GM18517 (cell line): Measurements from ENCODE around the gene COA1.
A peak's percentile ranks its signal among the peaks of the same experiment; 100 is the strongest.
"Not testable (repeated sequence)": the region's sequence is repeated elsewhere in the genome, so short reads cannot be mapped to it uniquely, and the experiment has no call there.

Source experiments
- ATAC-seq: cut with Tn5 transposase; IDR thresholded peaks from one replicate; pipeline ENCODE4 v1.9.1; 2021; ENCODE audit warnings: mild to moderate bottlenecking, moderate library complexity; ENCODE audit not compliant: unreplicated experiment

Gene COA1

DNA sequence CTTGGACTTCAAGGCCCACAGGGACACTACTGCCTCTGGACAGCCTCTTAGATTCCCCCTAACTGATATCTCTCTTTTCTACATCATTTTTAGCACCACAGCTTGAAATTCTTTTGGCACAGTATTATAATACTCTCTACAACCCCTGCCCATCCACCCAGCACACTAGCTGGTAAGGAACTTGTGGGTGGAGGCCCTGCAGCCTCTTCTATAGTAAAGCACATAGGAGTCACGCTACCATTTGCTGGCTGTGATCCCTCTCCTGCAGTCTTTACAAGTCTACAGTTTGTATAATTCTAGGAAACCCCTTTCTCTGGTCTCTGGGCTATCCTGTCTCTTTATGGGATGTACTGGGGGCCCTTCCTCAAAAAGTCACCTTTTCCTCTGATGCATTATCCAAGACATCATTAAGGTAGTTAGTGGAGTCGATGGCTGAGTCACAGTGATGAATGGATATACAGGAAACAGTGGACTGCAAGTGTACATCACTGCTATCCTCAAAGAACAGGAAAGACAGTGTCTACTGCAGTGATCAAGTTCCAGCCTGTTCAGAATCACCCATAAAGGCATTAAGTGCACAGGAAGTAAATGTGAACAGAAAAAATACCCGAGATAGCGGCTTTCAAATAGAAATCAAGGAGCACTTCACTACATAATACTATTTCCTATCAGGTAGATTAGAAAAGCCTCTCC is 92.1 kb downstream of the COA1 start:
- no peak for ATAC-seq

DNA sequence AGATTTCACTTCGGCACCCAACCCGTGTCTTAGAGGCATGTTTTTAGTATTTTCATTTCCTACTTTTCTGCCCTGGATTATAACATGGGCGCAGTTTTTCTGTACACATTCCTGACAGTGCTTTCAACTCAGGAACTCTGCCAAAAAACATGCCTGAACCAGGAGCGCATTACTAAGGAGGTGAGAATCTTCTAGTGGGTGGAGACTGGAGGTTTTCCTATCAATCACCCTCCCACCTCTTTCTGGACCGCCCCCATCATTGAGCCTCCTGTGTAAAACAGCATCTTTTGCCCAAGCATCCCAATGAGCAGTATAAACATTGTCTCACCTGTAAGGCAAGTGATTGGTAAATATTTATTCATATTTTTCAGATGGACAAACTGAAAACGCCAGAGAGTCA is 93.2 kb downstream of the COA1 start:
- ATAC-seq, result no peak

DNA sequence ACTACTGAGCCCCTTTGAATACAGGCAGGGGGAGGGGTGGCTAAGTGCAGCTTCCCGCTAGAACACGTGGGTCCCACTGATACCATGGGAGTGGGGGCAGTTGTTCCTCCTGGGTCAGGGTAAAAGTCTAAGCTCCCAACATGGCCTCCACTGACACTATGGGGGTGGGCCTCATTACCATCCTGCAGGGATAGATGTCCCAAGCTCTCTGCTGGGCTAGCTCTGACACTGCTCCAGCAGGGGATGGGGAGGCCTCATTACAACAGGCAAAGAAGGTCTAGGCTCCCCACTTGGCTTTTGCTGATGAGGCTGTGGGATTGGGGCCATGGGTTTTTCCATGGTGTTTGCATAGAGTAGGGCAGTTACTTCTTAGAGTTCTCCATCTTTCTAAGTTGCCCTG is 94.9 kb downstream of the COA1 start:
- ATAC-seq, result no peak

DNA sequence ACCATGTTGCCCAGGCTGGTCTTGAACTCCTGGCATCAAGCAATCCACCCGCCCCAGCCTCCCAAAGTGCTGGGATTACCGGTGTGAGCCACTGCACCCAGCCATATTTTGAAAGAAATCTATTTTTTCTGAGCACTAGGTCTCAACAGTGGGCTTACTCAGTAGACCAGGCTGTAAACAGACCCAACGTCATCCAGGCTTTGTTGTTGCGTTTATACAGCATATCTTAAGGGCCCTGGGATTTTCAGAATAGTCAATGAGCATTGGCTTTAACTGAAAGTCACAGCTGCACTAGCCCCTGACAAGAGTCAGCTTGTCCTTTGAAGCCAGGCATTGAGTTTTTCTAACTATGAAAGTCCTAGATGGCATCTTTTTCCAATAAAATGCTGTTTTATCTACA is 96.6 kb downstream of the COA1 start:
- ATAC-seq, result no peak

DNA sequence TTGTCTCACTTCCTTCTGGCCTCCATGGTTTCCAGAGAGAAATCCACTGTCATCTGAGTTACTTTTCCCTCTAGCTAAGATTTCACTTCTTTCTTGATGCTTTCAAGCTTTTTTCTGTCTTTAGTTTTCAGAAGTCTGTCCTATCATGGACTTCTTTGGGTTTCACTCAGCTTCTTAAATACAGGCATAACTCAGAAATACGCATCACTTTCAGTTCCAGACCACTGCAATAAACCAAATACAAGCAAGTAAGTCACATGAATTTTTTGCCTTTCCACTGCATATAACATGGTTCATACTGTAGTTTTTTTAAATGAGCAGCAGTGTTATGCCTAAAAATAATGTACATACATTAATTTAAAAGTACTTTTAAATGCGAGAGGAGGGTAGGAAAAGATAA is 97.8 kb downstream of the COA1 start:
- no peak for ATAC-seq

DNA sequence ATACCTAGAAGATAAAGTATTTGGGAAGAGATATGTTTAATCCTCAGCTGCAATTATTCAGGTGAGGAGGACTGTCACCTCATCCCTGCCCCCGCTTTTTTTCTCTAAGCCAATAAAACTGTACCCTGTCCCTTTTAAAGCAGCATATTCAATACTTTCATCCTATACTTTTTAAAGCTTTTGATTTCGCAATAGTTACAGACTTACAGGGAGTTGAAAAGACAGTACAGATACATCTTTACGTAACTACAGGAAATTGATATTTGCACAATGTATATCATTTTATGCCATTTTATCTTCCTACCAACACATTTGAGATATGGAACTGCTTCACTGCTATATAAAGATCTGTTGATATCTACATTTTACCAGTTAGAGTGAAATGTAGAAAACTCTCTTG is 98.8 kb downstream of the COA1 start:
- no peak for ATAC-seq

DNA sequence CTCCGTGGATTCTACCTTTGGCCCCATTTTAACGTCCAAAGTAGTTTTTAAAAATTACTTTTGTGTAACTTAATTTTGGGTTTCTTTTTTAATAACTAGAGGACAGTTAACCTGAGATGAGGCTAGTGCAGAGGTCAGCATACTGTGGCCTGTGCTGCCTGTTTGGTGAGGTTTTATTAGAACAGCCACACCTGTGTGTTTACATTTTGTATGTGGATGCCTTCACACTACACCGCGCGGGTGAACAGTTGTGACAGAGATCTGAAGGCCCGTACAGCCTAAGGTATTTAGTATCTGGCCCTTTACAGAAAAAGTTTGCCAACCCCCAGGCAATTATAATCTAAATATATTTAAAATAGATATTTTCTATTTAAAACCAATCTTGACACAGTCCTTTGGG is 99.5 kb downstream of the COA1 start:
- ATAC-seq, result no peak

DNA sequence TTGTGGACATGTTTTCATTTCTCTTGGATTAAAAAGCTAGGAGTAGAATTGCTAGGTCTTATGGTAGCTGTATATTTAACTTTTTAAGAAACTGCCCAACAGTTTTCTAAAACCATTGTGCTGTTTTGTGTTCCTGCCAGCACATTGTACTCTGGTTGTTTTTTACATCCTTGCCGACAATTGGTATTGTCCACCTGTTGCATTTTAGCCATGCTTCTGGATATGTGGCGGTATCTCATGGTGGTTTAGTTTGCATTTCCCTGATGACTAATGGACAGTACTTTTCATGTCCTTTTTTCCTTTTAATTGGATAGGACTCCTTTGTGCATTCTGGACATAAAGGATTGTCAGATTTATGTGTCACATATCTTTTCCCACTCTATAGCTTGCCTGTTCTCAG is 100.9 kb downstream of the COA1 start:
- no peak for ATAC-seq

DNA sequence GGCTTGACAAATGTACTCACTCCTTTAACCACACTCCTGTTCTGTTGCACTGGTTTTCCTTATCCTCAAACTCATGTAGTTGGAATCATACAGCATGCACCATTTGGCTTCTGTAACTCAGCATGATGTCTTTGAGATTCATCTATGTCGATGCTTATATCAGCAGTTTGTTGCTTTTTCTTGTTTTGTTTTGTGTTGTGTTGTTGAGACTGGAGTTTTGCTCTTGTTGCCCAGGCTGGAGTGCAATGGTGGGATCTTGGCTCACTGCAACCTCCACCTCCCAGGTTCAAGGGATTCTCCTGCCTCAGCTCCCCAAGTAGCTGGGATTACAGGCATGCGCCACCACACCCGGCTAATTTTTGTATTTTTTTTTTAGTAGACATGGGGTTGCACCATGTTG is 101.5 kb downstream of the COA1 start:
- not testable (repeated sequence) for ATAC-seq

DNA sequence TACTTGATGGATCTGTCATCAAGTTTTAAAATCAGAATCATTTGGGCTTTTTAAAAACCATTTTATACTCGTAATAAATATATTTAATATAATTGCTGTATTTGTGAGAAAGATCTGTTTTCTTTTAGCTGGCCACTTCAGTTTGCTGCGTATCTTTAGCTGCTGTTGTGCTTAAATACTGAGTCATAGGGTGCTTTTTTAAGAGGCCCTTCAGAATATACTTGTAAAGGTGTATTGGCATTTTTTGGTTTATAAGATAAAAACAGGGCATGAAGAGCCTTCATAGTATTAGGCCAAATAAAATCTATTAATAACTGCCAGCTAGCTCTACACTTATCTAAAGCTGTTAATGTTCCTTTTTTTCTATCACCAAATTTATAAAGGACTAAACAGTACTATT is 102.6 kb downstream of the COA1 start:
- ATAC-seq, result no peak

DNA sequence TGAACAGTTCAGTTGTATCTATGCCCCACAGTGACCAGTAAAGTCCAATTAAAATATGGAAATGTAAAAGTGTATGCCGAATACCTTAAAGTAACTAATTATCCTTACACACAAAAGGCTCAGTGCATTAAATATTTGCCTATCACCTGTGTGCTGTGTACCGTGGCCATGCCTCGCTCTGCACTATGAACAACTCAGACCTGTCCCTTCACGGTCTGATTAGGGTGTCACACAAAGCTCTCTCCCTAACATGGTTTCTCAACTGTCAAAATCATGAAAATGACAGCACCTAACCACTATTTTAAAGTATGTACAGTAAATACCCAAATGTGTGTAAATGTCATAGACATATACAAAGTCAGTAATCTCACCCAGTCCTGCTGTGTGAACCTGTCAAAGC is 103.3 kb downstream of the COA1 start:
- no peak for ATAC-seq

DNA sequence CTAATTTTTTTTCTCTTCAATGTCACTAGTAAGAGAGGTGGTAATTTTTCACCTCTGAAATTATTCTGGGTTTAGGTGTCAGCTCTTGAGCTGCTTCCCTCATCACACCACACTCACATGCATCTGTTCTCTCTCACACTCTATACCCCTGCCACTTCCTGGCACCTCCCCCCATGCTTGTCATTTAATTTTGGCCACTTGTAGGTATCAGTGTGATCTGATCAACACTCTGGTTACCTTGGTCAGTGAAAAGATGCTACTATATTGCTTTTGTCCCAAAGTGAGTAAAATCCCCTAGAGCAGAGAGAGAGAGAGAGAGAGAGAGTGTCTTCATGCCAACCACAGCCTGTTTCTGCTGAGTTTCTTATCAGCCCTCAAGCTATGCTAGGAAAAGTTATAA is 103.9 kb downstream of the COA1 start:
- peak; percentile 58 for ATAC-seq

DNA sequence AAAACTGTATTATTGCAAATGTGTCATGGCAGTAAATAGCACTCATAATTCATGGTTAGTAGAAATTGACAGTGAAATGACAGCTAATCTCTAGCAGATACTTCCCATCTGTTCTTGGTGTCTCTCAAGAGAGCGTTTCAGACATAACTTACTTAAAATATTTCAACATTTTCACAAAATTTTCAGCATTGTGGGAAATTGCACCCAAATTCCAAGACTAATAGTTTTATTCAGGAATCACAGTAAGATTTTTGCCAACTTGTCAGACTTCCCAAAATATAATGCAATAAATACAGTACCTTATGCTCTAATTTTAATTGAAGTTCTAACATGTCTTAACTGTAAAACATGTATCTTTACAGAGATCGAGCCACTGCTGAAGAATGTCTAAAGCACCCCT is 105.2 kb downstream of the COA1 start:
- no peak for ATAC-seq

DNA sequence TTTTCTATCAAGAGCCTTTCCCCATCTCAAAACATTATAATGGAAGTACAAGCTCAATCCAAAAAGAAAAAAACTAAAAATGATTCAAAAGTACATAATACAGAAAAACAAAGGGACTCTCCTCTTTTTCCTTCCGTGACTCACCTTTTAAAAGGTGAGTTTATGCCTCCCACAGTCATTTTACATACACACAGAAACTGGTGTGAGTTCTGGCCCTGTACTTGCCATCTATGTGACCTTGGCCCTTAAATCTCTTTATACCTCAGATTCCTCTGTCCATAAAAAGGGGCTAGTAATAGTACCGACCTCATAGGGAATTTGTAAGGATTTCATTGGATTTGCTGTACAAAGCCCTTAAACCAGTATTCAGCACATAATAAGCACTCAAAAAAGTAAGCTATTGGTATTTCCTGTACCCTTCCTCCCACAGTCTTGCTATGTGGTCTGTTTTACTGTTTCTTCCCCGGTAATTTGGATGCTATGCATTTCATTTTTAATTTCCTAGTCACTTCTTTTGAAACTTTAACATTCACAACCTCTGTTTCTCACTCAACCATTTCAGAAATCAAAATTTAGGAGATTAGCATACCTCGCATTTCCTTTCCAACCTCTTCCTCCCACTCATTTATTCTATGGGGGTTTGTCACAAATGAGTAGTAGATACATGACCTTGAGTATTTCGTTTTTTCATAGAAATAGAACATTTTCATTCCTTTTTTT is 107.4 kb downstream of the COA1 start:
- no peak for ATAC-seq

DNA sequence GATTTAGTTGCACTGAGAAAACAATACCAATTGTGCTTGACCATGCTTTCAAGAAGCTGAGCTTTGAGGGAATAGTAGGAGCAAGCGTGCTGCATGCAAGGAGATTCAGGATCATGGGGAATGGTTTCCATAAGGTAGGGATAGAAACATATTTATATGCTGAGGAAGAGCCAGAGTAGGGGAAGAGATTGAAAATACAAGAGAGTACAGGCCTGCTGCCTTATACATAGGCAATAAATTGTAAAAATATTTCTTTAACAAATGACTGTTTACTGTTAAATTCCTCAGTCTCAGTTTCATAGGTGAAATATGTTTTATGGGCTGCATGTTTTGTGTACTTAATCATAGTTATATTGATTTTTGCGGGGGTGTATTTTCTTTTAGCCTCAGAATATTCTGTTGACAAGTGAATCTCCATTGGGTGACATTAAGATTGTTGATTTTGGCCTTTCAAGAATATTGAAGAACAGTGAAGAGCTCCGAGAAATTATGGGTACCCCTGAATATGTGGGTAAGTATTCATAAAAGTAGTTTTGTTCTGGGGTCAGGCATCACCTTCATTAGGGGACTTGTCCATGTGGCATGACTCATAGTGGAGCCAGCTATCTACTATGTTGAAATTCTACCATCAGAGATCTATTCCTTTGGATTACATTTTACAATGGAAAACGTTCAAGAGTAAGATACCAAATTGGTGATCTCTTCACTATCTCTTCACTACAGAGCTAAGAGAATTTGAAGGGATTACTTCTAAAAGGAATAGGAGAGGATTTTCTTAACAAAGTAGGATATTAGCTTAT is 109.9 kb downstream of the COA1 start:
- ATAC-seq, result no peak

DNA sequence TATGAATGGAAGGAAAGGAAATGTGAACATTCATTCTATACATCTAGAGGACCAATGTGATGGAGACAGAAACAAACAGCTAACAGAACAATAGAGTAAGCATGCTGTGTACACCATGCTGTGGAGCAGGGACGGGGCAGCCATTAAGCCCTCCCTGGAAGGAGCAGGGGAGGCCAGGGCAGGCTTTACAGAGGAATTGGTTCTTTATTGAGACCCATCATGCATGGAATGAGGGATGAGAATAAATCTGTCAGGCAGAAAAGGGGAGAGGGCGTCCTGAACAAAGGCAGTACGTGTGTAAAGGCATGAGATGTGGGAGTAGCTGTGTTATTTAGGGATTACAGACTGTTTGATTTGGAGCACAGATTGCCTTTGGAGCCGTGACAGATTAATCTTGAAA is 111.2 kb downstream of the COA1 start:
- ATAC-seq, result no peak

DNA sequence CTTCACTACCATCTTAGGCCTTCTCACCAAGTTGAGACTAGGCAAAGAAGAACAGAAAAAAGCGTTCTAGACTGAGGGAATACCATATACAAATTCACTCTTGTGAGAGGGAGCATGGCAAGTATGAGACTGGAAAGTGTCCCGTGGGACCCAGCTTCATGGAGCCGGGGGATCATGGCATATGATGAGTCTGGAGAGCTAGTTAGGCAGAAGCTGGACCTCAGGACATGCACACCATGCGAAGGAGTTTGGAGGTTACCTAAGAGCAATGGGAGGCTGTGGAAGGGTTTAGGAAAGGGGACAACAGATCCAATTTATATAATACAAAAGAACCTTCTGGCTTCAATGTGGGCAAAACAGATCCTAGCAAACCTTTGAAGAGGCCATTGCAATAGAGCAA is 112.3 kb downstream of the COA1 start:
- no peak for ATAC-seq

DNA sequence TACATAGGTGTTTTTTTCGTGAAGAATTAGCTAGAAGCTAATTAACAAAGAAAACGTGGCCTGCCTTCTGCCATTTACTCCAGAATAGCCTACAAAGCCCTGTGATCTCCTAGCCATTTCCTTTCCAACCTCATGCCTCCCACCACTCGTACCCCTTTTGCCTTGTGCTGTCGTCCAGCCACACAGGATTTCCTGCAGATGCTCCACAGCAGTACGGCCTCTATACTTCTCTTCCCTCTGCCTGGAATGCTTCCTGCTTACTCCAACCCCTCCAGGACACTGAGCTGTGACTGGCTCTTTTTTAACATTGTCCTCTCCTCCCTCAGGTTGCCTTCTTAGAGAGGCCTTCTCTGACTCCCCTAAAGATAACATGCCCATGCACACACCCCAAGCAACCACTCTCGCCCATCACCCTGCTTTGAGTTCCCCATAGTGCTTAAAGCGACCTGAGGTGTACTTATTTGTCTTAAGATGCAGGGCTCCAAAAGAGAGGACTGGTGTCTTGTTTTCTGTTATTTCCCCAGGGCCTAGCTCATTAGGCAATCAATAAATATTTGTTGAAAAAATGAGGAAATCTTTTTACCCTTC is 113.7 kb downstream of the COA1 start:
- no peak for ATAC-seq

DNA sequence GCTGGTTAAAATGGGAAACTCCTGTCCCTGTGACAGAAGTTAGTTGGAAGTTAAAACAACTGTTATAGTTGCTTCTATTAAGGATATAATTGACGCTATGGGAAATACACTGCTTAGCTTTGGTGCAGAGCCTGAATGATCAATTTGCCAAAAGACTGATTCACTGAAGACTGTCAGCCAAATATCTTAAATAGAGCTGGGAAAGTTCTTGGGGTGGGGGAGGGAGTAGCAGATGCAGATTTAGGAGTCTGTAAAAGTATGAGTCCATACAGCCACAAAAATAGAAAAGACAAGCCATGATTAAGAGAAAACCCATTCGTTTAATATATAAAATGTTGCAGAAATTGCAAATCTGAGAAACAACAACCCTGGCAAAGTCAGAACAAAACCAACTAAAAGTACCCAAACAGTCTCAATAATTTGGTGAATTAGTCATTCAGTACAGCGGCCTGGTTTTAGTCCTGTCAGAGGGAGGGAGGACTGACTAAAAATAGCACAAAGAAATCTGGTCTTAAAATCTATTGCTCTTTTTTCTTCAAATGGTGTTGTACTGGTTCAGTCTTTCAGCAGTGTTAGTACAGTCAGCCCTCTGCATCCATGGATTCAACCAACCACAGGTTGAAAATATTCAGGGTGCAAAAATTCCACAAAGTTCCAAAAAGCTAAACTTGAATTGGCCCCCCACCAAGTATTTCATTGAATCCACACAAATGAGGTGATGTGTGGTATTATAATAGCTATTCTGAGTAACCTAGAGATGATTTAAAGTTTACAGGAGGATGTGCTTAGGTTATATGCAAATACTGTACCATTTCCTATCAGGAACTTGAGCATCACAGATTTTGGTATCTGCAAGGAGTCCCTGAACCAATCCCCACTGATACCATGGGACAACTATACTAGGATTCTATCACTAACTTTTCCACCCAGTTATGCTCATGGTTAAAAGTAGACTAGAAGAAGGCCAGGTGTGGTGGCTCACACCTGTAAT is 116.4 kb downstream of the COA1 start:
- ATAC-seq, result peak; percentile 68

DNA sequence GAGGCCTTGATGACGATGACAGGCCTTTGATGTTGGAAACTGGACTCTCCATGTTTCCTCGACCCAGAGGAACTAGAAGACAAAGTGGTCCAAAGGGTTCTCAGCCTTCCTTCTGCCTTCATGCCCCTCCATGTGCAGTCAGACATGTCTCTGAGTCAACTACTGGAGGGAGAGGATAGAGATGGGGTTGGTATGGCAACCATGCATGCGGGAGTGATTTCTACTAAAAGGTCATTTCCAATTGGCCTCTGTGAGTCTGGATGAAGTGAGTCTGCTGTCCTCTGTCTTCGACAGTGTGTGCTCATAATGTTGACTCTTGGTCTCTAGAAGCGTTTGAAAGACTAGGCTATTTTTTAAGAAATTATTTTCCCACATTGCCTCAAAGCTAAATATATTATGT is 117.2 kb downstream of the COA1 start:
- ATAC-seq, result no peak
